ENCODE measurements around the gene PIBF1. TPM values are rescaled to one million over a fixed set of nuclear protein-coding genes. Genes with fewer than 3 reads are reported as not detected.

Gene PIBF1
- total and polyA plus RNA-seq, 2 of the 4 experiments (the other 2 are of a cell fraction): 5.1 to 13.3 TPM

DNA sequence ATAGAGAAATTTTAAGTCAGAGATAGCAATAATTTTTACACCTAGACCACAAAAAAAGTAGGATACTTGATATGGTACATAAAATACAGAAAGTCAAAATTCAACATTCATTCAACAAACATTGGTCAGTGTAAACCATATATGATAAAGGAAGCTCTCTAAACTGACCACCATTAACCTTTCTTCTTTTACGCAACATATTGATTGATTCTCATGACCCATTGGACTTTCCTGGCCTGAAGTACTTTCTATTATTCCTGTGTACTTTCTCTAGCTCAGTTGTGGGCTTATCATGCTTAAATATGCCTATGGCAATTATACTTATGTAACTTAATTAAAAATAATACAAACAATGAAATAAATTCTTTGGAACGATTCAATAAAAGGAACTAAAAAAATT lies 10.7 kb downstream of the PIBF1 start:
- intact Hi-C loops (cut with micrococcal nuclease) (no loop called here), dilution Hi-C loops (cut with HindIII; ENCODE audit: low sequenced_read_pairs, unreplicated experiment) (no loop called here), in situ Hi-C loops (cut with MboI; ENCODE audit: low sequenced_read_pairs) (no loop called here)
- H2BK5ac ChIP-seq (ENCODE audit: low read depth, low read length, poor library complexity, severe bottlenecking): no peak overlapping the region
- no peak overlapping the region for H3K4me2 ChIP-seq (ENCODE audit: low read depth, low read length)
- TF ChIP-seq, protein P1, sequence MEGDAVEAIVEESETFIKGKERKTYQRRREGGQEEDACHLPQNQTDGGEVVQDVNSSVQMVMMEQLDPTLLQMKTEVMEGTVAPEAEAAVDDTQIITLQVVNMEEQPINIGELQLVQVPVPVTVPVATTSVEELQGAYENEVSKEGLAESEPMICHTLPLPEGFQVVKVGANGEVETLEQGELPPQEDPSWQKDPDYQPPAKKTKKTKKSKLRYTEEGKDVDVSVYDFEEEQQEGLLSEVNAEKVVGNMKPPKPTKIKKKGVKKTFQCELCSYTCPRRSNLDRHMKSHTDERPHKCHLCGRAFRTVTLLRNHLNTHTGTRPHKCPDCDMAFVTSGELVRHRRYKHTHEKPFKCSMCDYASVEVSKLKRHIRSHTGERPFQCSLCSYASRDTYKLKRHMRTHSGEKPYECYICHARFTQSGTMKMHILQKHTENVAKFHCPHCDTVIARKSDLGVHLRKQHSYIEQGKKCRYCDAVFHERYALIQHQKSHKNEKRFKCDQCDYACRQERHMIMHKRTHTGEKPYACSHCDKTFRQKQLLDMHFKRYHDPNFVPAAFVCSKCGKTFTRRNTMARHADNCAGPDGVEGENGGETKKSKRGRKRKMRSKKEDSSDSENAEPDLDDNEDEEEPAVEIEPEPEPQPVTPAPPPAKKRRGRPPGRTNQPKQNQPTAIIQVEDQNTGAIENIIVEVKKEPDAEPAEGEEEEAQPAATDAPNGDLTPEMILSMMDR (conservative IDR thresholded peaks at IDR 0.05; ENCODE audit: low read depth, low read length): no peak
- TF ChIP-seq CEBPB (IDR thresholded peaks at IDR 0.05; ENCODE audit: low read depth, low read length) (no peak), MAFK (IDR thresholded peaks at IDR 0.05; ENCODE audit: low read depth, low read length) (no peak), MXI1 (IDR thresholded peaks at IDR 0.05; ENCODE audit: borderline replicate concordance, low read depth, low read length) (no peak), CHD1 (IDR thresholded peaks at IDR 0.05; ENCODE audit: low read depth, low read length) (no peak), NFE2L2 (IDR thresholded peaks at IDR 0.05; ENCODE audit: low read depth, low read length) (no peak), POLR2A (IDR thresholded peaks at IDR 0.05; ENCODE audit: low read depth, low read length) (no peak), SMC3 (IDR thresholded peaks at IDR 0.05; ENCODE audit: low read depth, low read length) (no peak), BHLHE40 (IDR thresholded peaks at IDR 0.05; ENCODE audit: low read depth, low read length) (no peak), RAD21 (IDR thresholded peaks at IDR 0.05; ENCODE audit: low read length) (no peak), RCOR1 (IDR thresholded peaks at IDR 0.05; ENCODE audit: insufficient replicate concordance, low read length) (no peak), MAZ (IDR thresholded peaks at IDR 0.05; ENCODE audit: borderline replicate concordance, low read depth, low read length) (no peak), RFX5 (IDR thresholded peaks at IDR 0.05; ENCODE audit: low read depth, low read length) (no peak), FOS (IDR thresholded peaks at IDR 0.05; ENCODE audit: low read depth, low read length) (no peak)
- TF ChIP-seq, protein P2, sequence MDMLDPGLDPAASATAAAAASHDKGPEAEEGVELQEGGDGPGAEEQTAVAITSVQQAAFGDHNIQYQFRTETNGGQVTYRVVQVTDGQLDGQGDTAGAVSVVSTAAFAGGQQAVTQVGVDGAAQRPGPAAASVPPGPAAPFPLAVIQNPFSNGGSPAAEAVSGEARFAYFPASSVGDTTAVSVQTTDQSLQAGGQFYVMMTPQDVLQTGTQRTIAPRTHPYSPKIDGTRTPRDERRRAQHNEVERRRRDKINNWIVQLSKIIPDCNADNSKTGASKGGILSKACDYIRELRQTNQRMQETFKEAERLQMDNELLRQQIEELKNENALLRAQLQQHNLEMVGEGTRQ (IDR thresholded peaks at IDR 0.05; ENCODE audit: low read depth, low read length): no peak
- TF ChIP-seq, protein P3, sequence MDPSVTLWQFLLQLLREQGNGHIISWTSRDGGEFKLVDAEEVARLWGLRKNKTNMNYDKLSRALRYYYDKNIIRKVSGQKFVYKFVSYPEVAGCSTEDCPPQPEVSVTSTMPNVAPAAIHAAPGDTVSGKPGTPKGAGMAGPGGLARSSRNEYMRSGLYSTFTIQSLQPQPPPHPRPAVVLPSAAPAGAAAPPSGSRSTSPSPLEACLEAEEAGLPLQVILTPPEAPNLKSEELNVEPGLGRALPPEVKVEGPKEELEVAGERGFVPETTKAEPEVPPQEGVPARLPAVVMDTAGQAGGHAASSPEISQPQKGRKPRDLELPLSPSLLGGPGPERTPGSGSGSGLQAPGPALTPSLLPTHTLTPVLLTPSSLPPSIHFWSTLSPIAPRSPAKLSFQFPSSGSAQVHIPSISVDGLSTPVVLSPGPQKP (IDR thresholded peaks at IDR 0.05; ENCODE audit: borderline replicate concordance, low read depth, low read length): no peak
- no peaks in the 10 kb centered on the region for H3K9me3 ChIP-seq (ENCODE audit: control insufficient read depth, insufficient read depth, low read length)
- WGBS, 2 experiments (ENCODE audit: extremely low coverage in 2 of 2, insufficient read length in 1 of 2): no CpG with 5 or more reads among the region's 2 CpGs
- no peak overlapping the region for H2BK15ac ChIP-seq (ENCODE audit: low read depth, low read length)
- no peaks in the 10 kb centered on the region for H4K20me1 ChIP-seq (ENCODE audit: insufficient read depth, low read length)
- no peak overlapping the region for H2BK20ac ChIP-seq (ENCODE audit: low read depth, low read length)
- CTCF ChIA-PET: no interaction called here
- DNase-seq (no peak), ATAC-seq (ENCODE audit: low read depth) (no peak)
- no peaks in the 10 kb centered on the region for H3K27me3 ChIP-seq (ENCODE audit: control insufficient read depth, insufficient read depth, low read length)
- H3K4me1 ChIP-seq (ENCODE audit: control insufficient read depth, insufficient read depth, low read length): no peaks in the 10 kb centered on the region
- no peak overlapping the region for H3K4me3 ChIP-seq (ENCODE audit: insufficient read depth, low read depth, low read length)
- no peak overlapping the region for H3K4ac ChIP-seq (ENCODE audit: low read depth, low read length)
- no peak overlapping the region for H4K8ac ChIP-seq (ENCODE audit: low read depth in 2 of 2, low read length in 2 of 2)
- POLR2A ChIA-PET (ENCODE audit: unreplicated experiment): no interaction called here
- no peak overlapping the region for H3K14ac ChIP-seq (replicated peaks; ENCODE audit: low read depth, low read length)
- H3K27ac ChIP-seq (ENCODE audit: insufficient read depth, low read length): no peak overlapping the region
- H4K5ac ChIP-seq (ENCODE audit: low read depth, low read length): no peak overlapping the region
- H3K79me1 ChIP-seq (ENCODE audit: low read depth in 1 of 2, low read length in 2 of 2): peaks cover 14 to 21% of the 10 kb centered on the region in 2 experiments; a peak in 3 of 4 replicates
- no peak overlapping the region for H2BK120ac ChIP-seq (ENCODE audit: low read depth, low read length)
- BruUV-seq (replicated peaks): no TSS peak
- no peak overlapping the region for H2AK5ac ChIP-seq (ENCODE audit: low read depth, low read length)
- no peaks in the 10 kb centered on the region; the same call in 1 of the 2 replicates for H3K9me1 ChIP-seq (ENCODE audit: insufficient read depth, low read length)
- no peak overlapping the region for H2AFZ ChIP-seq (replicated peaks; ENCODE audit: low read length, poor library complexity)
- H3K18ac ChIP-seq (ENCODE audit: low read depth, low read length): no peak overlapping the region
- peaks cover 15% of the 10 kb centered on the region for H3K36me3 ChIP-seq (ENCODE audit: control insufficient read depth, insufficient read depth, low read length)
- H3K23ac ChIP-seq (ENCODE audit: low read depth, low read length): no peak overlapping the region
- H2AK9ac ChIP-seq (replicated peaks; ENCODE audit: low read depth, low read length, poor library complexity): no peak overlapping the region
- H4K91ac ChIP-seq (ENCODE audit: insufficient read depth, low read depth, low read length): no peak overlapping the region
- H3K9ac ChIP-seq (ENCODE audit: low read depth, low read length): no peak overlapping the region
- no peak overlapping the region for H3K56ac ChIP-seq (ENCODE audit: extremely low read depth, insufficient read depth, low read length)

All from IMR-90 (cell line).